HG02884 (cell line): ENCODE results near the gene PRTN3.

ENCODE experiments used
- ATAC-seq: cut with Tn5 transposase; IDR thresholded peaks from one replicate; pipeline ENCODE4 v1.9.1; 2021; ENCODE audit warnings: mild to moderate bottlenecking, moderate library complexity; ENCODE audit not compliant: unreplicated experiment

The PRTN3 gene

GRCh38 chr19:861756-862580 lies 21.2 kb downstream of the PRTN3 start:
- no peak for ATAC-seq

- no peak for ATAC-seq
These were observed 21.9 kb downstream of the PRTN3 start for GRCh38 chr19:862581-863314.

GRCh38 chr19:863315-863620 lies 22.5 kb downstream of the PRTN3 start:
- ATAC-seq = no peak

GRCh38 chr19:866769-867300 lies 26.0 kb downstream of the PRTN3 start:
- no peak for ATAC-seq

GRCh38 chr19:867301-867793 lies 26.5 kb downstream of the PRTN3 start:
- no peak for ATAC-seq

GRCh38 chr19:867855-868457 lies 27.2 kb downstream of the PRTN3 start:
- ATAC-seq = no peak

GRCh38 chr19:868458-869244 lies 27.9 kb downstream of the PRTN3 start:
- ATAC-seq = no peak

GRCh38 chr19:869245-870177 lies 28.7 kb downstream of the PRTN3 start:
- ATAC-seq = no peak

GRCh38 chr19:870314-870713 lies 29.5 kb downstream of the PRTN3 start:
- ATAC-seq = no peak

- no peak for ATAC-seq
These were observed 30.2 kb downstream of the PRTN3 start for GRCh38 chr19:870963-871401.

- ATAC-seq = no peak
These were observed 30.9 kb downstream of the PRTN3 start for GRCh38 chr19:871446-872265.

- no peak for ATAC-seq
These were observed 31.6 kb downstream of the PRTN3 start for GRCh38 chr19:872266-872951.

GRCh38 chr19:873084-873483 lies 32.3 kb downstream of the PRTN3 start:
- no peak for ATAC-seq

GRCh38 chr19:873561-874041 lies 32.8 kb downstream of the PRTN3 start:
- no peak for ATAC-seq

GRCh38 chr19:875265-875879 lies 34.6 kb downstream of the PRTN3 start:
- no peak for ATAC-seq

- no peak for ATAC-seq
These were observed 35.3 kb downstream of the PRTN3 start for GRCh38 chr19:876089-876488.

- ATAC-seq = no peak
These were observed 36.0 kb downstream of the PRTN3 start for GRCh38 chr19:876780-877314.
